Left lung (tissue), 10 donors: Measurements from ENCODE around the gene HES3. TPM values are rescaled to one million over a fixed set of nuclear protein-coding genes. Genes with fewer than 3 reads are reported as not detected.
A peak's percentile ranks its signal among the peaks of the same experiment; 100 is the strongest.

ENCODE experiments used
- ATAC-seq: fragments of 200-7000 bp; cut with Tn5 transposase; one replicate; pipeline ENCODE4 v1.9.1; 2020; ENCODE audit warnings: moderate library complexity
- DNase-seq, 4 donors: peaks; one replicate each; pipeline ENCODE4 v3.0.0-alpha.2; 2013 to 2020
- H3K27ac ChIP-seq, 2 donors: fragments of 200-600 bp; sonication (generic) in 1 of 2; one replicate each; pipeline versions ENCODE4 v1.5.0 to v1.8.0; 2020 to 2021
- H3K27me3 ChIP-seq, 2 donors: fragments of 200-600 bp; sonication (generic) in 1 of 2; one replicate each; pipeline versions ENCODE4 v1.5.0 to v1.8.0; 2020 to 2021
- H3K36me3 ChIP-seq, 2 donors: fragments of 200-600 bp; sonication (generic) in 1 of 2; one replicate each; pipeline versions ENCODE4 v1.5.0 to v1.8.0; 2020 to 2021
- H3K4me1 ChIP-seq, 2 donors: fragments of 200-600 bp; one replicate each; pipeline ENCODE4 v1.8.0; 2021
- H3K4me3 ChIP-seq, 2 donors: fragments of 200-600 bp; sonication (generic) in 1 of 2; one replicate each; pipeline versions ENCODE4 v1.5.0 to v1.8.0; 2020 to 2021; ENCODE audit warnings: mild to moderate bottlenecking in 1 of 2
- H3K9me3 ChIP-seq, 2 donors: fragments of 200-600 bp; sonication (generic) in 1 of 2; one replicate each; pipeline versions ENCODE4 v1.5.0 to v1.8.0; 2020 to 2021
- CTCF ChIP-seq, 2 donors: fragments of 200-600 bp; sonication (generic) in 1 of 2; IDR thresholded peaks; one replicate each; pipeline versions ENCODE4 v1.5.0 to v1.8.0; 2021; ENCODE audit warnings: antibody characterized with exemption in 2 of 2
- intact Hi-C, 2 donors: fragments of 100-400 bp; cut with DNase I; formaldehyde crosslinking; loops; one replicate each; pipeline versions ENCODE4 v1.11.2 to v1.14.2; 2022
- polyA plus RNA-seq, 6 donors: library from polyadenylated mRNA; unstranded; fragments of 120-200 nt; gene quantifications; one replicate each; pipeline ENCODE4 v1.2.1, GENCODE V29; 2013; ENCODE audit not compliant: insufficient read length in 6 of 6
- total RNA-seq, 2 donors: library from RNA; stranded (reverse); fragmentation: NEBNext Ultra II Directional; extraction: Animal tissue kit (Norgen Biotek cat#: 25700); gene quantifications; one replicate each; pipeline ENCODE4 v1.2.1, GENCODE V29; 2021
- donor health status: DM: no; HTN: yes; CAD: no.
- donor health status: DM: no; HTN: no; CAD: no.

Gene HES3
- total and polyA plus RNA-seq, 8 donors, result not detected

- H3K36me3 ChIP-seq, result peaks cover 0 to 5% of the 10 kb centered on the region in 2 donors
- intact Hi-C loops, result no loop called here
- no peak for TF ChIP-seq CTCF (IDR thresholded peaks at IDR 0.05)
- H3K4me1 ChIP-seq, result peaks cover 0 to 7% of the 10 kb centered on the region in 2 donors
- H3K9me3 ChIP-seq, result no peaks in the 10 kb centered on the region
- no peak overlapping the region for H3K27ac ChIP-seq
- no peak for DNase-seq
- no peak for ATAC-seq
- H3K27me3 ChIP-seq, result no peaks in the 10 kb centered on the region
- H3K4me3 ChIP-seq, result no peak overlapping the region
Observed at GRCh38 chr1:6279613-6280383, 35.8 kb downstream of the HES3 start.

- no peak overlapping the region for H3K27ac ChIP-seq
- no peaks in the 10 kb centered on the region for H3K9me3 ChIP-seq
- intact Hi-C loops, result no loop called here
- peaks cover 0 to 6% of the 10 kb centered on the region in 2 donors for H3K4me1 ChIP-seq
- H3K27me3 ChIP-seq, result no peaks in the 10 kb centered on the region
- DNase-seq, result no peak
- TF ChIP-seq CTCF (IDR thresholded peaks at IDR 0.05), result peak in 1 of 2 donors; percentile 8
- H3K36me3 ChIP-seq, result peaks cover 0 to 5% of the 10 kb centered on the region in 2 donors
- ATAC-seq, result peak; percentile 27
- H3K4me3 ChIP-seq, result no peak overlapping the region
Observed at GRCh38 chr1:6280761-6281451, 36.9 kb downstream of the HES3 start.

GRCh38 chr1:6281511-6282402, 37.8 kb downstream of the HES3 start:
- Histone ChIP-seq H3K27ac (no peak overlapping the region), H3K36me3 (peaks cover 0 to 5% of the 10 kb centered on the region in 2 donors), H3K4me3 (no peak overlapping the region), H3K9me3 (no peaks in the 10 kb centered on the region), H3K4me1 (no peaks in the 10 kb centered on the region), H3K27me3 (no peaks in the 10 kb centered on the region)
- intact Hi-C loops, result no loop called here
- no peak for TF ChIP-seq CTCF (IDR thresholded peaks at IDR 0.05)
- ATAC-seq, result no peak
- DNase-seq, result no peak

GRCh38 chr1:6282577-6283270, 38.7 kb downstream of the HES3 start:
- intact Hi-C loops, result no loop called here
- H3K27ac ChIP-seq, result no peak overlapping the region
- no peak for TF ChIP-seq CTCF (IDR thresholded peaks at IDR 0.05)
- peaks cover 0 to 3% of the 10 kb centered on the region in 2 donors for H3K4me1 ChIP-seq
- H3K36me3 ChIP-seq, result peaks cover 0 to 5% of the 10 kb centered on the region in 2 donors
- no peak for ATAC-seq
- DNase-seq, result no peak
- no peaks in the 10 kb centered on the region for H3K9me3 ChIP-seq
- no peaks in the 10 kb centered on the region for H3K27me3 ChIP-seq
- H3K4me3 ChIP-seq, result no peak overlapping the region
